ENCODE measurements around the gene WDR20.
"Not testable (repeated sequence)": the region's sequence is repeated elsewhere in the genome, so short reads cannot be mapped to it uniquely, and the experiment has no call there.

The WDR20 gene

GRCh38 chr14:102172721-102173120 is 33.0 kb downstream of the WDR20 start:
- FAIRE-seq, result not testable (repeated sequence)

GRCh38 chr14:102177161-102177560 is 37.5 kb downstream of the WDR20 start:
- no peak for FAIRE-seq

- FAIRE-seq, result no peak
These were observed 39.1 kb downstream of the WDR20 start for GRCh38 chr14:102178806-102179205.

DNA sequence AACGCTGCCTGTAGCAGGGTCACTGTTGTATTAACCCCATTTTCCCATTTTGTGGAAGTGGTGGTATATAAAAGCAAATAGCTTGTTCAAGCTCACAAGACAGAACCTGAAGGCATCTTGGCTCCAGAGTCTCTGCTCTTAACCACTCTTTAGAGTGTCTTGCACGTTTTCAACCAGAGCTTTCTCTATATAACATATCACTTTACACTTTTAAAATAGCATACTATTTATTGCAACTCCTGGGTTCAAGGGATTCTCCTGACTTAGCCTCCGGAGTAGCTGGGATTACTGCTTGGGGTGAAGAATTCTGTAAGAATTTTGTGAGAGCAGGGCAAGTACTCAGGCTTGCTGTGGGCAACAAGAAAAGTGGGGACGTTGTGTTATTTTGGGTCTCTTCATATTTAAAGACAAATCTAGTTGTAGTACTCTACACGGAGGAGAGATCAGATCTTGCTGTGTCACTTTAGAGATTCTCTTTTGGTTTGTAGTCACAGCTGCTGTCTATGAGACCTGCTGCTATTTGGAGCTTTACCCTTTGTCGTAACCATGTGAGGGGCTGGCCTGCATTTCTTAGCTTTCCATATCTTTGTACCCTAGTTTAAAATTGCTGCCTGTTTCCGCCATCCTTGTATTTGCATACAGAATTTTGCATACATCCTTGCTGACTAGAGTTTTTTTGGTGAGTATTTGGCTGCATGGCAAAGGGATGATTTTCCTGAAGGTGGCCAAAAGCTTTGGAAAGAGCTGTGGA is 40.7 kb downstream of the WDR20 start:
- FAIRE-seq, result no peak

GRCh38 chr14:102181187-102181586 is 41.5 kb downstream of the WDR20 start:
- FAIRE-seq, result no peak

DNA sequence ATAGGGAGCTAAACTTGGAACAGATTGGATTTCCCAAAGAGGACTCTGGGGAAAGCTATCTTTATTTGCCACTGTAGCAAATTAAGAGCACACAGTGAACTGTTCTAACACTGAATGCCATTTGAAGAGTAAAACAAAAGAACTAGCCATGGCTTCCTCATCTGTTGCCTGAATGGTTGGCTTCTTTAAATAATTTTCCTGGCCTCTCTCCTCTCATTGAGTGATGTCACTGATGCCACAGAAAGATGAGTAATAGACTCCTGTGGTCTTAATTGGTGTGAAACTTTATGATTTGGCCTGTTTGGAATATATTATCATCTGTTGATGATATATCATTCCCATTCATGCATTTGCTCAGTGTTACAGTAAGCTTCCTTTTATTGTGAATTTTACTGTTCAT is 42.5 kb downstream of the WDR20 start:
- no peak for FAIRE-seq

DNA sequence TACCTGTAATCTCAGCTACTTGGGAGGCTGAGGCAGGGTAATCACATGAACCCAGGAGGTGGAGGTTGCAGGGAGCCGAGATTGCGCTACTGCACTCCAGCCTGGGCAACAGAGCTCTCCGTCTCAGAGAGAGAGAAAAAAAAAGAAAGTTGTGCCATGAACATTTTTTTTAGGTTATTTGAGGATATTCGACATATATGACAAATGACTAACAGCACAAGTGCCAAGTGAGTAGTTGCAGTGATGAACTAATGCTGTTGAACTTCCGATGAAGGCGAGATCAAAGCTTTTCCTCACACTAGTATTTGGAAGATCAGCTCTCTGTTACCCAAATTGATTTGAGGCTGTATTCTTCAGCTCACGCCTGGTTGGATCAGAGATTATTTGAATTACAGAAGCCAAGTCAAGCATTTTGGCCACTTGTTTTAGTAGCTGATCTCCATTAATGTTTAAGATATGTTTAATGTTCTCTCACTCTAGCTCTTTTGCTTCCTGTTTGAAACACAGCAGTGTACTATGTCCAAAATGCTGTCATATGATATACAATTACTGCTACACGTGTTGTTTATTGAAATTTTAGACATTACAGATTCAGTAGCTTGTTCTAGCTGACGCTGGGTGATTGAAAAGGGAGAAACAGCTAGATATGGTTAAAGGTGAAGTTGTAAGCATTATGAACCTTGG is 43.4 kb downstream of the WDR20 start:
- FAIRE-seq, result no peak

DNA sequence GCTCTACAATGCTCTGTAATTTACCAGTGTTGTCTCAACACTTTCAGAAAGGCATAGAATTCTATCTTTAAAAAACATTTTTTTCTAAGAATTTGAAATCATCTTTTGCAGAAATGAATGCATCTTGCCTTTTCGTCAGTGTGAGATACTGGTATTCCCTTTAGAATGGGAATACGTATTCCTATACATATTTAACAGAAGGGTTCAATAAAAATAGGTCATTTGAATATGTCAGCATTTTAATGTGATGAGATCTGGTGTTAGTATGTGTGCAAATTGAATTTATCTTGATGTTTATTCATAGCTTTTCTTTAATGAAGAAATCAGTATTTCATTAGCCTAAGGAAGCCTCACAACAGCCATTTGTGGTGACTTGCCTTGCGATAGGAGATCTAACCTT is 44.2 kb downstream of the WDR20 start:
- FAIRE-seq, result no peak

- no peak for FAIRE-seq
These were observed 44.8 kb downstream of the WDR20 start for GRCh38 chr14:102184316-102185035.

- no peak for FAIRE-seq
These were observed 45.7 kb downstream of the WDR20 start for GRCh38 chr14:102185360-102185759.

- FAIRE-seq, result no peak
These were observed 47.3 kb downstream of the WDR20 start for GRCh38 chr14:102187044-102187443.

DNA sequence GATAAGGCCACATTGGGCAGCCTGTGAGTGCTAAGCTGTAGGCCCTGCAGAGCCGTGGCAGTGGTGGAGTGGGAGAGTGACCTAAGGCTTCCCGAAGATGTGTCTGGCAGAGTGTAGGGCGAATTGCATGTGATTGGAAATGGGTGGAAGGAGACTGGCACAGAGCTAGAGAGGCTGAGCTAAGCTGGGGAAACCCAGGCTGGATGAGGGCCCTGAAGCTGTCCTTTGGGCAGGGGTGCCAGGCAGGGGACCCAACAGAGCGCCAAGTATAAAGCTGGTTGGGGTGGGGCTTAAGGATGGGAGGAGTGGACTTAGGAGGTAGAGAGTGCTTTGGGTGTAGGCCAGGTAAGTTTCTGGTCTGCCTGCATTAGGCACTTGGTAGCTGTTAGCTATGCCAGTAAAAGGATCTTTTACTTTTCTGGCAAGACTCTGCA is 47.9 kb downstream of the WDR20 start:
- FAIRE-seq, result no peak

DNA sequence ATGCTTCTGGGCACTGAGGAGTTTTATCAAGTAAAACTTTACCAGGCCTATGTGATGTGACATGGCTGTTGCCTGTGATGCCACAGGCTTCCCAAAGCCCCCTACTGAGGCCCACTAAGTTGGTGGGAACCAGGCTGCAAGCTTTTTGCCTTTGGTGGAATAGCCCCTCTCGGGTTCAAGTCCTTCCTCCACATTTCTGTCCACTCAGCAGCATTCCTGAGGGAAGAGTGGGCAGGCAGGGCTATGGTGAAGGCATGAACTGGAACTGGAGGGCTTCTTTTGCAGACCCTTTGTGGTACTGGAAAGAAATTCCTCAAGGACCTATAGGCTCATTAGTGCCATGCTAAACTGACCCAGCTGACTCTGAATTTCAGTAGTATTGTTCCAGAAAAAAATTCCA is 48.5 kb downstream of the WDR20 start:
- FAIRE-seq, result no peak

DNA sequence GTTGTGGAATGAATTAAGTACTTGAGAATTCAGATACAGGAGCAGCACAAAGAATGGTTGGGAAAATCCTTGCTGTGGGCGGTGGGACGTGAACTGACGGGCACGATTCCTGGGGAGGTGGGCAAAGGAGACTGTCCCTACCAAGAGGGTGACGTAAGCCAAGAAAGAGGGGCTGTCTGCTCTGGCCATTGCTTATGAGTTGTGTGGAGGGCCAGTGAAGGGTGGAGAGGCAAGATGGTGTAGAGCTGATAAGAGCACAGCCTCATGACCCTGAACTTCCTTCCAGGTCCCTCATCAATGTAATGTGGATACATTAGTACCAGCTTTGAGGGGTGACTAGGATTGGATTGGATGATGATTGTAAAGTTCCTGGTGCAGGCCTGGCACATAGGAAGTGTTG is 50.2 kb downstream of the WDR20 start:
- FAIRE-seq, result no peak

DNA sequence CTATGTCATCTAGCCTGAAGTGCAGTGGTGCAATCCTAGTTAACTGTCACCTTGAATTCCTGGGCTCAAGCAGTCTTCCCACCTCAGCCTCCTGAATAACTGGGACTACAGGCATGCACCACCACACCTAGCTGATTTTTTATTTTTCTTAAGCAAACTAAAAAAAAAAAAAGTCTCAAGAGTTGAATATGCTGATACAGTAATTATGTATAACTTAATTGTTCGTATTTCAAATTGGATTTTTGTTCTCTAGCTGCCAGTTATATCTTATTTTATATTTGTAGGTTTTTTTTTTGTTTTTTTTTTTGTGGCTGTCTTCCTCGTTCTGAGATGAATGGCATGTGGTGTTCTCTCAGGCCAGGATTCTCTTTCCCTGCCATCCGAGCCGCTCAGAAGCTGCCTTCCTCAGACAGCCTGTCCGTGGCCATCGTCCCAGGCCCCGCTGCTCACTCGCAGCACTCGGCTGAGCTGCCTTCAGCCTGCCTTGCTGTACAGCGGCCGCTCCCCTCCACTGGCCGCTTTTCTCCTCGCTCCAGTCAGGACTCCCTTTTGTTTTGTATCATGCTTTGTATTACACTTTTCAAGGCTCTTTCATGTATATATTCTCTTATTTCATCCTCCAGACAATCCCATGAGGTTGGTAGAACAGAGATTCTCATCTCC is 53.3 kb downstream of the WDR20 start:
- no peak for FAIRE-seq

DNA sequence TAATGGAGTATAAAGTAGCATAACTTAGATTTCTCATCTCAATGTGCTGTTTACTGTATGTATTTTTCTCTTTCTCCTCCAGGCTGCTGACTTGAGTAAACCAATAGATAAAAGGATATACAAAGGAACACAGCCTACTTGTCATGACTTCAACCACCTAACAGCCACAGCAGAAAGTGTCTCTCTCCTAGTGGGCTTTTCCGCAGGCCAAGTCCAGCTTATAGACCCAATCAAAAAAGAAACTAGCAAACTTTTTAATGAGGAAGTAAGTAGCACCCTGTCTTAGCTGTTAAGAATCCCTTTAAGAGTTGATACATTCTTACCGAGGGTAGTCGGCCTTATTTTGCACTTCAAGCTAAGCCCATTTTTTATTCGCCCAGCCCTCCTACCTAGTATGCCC is 55.2 kb downstream of the WDR20 start:
- no peak for FAIRE-seq

DNA sequence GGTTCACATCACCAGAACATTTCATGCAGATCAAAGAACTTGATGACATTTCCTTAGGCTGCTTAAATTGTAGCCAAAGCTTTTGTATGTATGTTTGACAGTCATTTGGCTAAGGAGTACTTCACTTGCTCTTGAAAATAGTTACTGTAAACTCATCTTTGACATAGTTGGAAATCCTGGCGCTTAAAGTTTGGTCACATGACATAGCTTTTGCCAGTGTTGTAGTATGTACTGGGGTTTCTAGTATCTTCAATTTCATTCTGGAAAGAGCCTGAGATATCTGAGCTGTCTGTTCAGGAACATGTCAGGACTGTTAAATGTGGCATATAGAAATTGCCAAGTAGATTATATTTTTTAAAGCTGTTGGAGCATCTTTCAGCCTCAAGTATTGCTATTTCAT is 55.7 kb downstream of the WDR20 start:
- FAIRE-seq, result no peak

- FAIRE-seq, result no peak
These were observed 56.6 kb downstream of the WDR20 start for GRCh38 chr14:102196039-102196901.

- no peak for FAIRE-seq
These were observed 57.2 kb downstream of the WDR20 start for GRCh38 chr14:102196902-102197230.

GRCh38 chr14:102197317-102197853 is 57.7 kb downstream of the WDR20 start:
- FAIRE-seq, result no peak

- FAIRE-seq, result no peak
These were observed 61.1 kb downstream of the WDR20 start for GRCh38 chr14:102200690-102201352.

- no peak for FAIRE-seq
These were observed 61.6 kb downstream of the WDR20 start for GRCh38 chr14:102201353-102201738.

Measured in endometrium (tissue), 2 donors.